Loucy (cell line): ENCODE measurements around the gene RECQL.

Experiments used
- EZH2phosphoT487 ChIP-seq: fragments of 200-600 bp; IDR thresholded peaks from 2 replicates; pipeline ENCODE4 v1.6.1; 2018; ENCODE audit warnings: antibody characterized with exemption, mild to moderate bottlenecking, moderate library complexity, borderline replicate concordance
- TF ChIP-seq, protein P1 (sequence below): fragments of 200-600 bp; sonication (generic); conservative IDR thresholded peaks from 2 replicates; pipeline ENCODE4 v1.5.1; 2014; ENCODE audit warnings: mild to moderate bottlenecking, antibody characterized with exemption, low read length

DNA sequence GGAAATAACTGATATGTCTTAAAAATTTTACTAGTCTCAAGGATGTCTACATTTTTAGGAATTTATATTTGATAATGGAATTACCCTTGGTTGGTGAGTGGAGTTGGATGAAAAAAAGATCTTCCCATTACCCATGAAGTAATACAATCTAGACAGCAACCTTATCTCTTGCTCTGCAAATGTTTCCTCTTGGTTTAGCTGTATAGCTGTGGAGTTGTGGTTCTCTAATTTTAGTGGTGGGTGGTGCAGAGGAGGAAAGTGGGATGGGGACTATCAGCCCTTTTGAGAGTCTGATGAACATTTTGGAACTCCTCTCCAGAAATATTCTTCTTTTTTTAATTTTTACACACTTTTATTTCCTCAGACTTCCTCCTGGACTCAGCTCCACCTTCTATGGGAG is 41.7 kb upstream of the RECQL start:
- TF ChIP-seq, protein P1, sequence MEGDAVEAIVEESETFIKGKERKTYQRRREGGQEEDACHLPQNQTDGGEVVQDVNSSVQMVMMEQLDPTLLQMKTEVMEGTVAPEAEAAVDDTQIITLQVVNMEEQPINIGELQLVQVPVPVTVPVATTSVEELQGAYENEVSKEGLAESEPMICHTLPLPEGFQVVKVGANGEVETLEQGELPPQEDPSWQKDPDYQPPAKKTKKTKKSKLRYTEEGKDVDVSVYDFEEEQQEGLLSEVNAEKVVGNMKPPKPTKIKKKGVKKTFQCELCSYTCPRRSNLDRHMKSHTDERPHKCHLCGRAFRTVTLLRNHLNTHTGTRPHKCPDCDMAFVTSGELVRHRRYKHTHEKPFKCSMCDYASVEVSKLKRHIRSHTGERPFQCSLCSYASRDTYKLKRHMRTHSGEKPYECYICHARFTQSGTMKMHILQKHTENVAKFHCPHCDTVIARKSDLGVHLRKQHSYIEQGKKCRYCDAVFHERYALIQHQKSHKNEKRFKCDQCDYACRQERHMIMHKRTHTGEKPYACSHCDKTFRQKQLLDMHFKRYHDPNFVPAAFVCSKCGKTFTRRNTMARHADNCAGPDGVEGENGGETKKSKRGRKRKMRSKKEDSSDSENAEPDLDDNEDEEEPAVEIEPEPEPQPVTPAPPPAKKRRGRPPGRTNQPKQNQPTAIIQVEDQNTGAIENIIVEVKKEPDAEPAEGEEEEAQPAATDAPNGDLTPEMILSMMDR: no peak
- TF ChIP-seq EZH2phosphoT487: no peak
